DMS114 treated with DMSO at 0.1 percent for 48 hours (cell line): ENCODE data around the gene CD300C.
A peak's percentile ranks its signal among the peaks of the same experiment; 100 is the strongest.
"Not testable (repeated sequence)": the region's sequence is repeated elsewhere in the genome, so short reads cannot be mapped to it uniquely, and the experiment has no call there.

Experiments used
- DNase-seq: peaks from one replicate; lab custom pipeline; 2025; ENCODE audit not compliant: unreplicated experiment; lab: John Stamatoyannopoulos, UW

The CD300C gene

GRCh38 chr17:74514632-74515334 is 31.1 kb downstream of the CD300C start:
- DNase-seq = no peak

- peak; percentile 34 for DNase-seq
Observed at GRCh38 chr17:74513987-74514631, 31.8 kb downstream of the CD300C start.

GRCh38 chr17:74512624-74513091 is 33.3 kb downstream of the CD300C start:
- no peak for DNase-seq

DNA sequence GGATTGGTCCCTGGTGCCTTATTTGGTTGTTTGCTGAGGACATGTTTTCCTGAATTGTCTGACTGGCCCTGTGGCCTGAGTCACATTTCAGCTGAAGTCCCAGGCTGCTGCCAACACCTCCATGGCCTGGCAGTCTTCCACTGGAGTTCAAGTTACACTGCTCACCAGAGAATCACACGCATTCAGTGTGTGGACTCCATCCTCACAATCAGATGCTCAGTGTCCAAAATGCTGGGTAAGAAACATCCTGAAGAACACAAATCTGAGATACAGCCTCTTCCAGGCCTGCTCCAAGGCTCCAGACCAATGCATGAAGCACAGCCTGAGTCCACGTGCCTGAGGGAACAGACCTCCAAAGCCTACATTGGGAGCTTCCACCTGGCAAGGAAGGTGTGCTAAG is 33.9 kb downstream of the CD300C start:
- no peak for DNase-seq

DNA sequence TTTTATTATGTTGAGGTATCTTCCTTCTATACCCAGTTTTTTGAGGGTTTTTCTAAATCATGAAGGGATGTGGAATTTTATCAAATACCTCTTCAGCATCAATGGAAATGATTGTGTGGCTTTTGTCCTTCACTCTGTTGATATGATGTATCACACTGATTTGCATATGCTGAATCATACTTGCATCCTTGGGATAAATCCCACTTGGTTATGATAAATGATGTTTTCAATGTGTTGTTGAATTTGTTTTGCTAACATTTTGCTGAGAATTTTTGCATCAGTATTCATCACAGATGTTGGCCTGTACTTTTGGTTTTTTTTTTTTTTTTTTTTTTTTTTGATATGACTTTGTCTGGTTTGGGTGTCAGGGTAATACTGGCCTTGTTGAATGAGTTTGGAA is 37.8 kb downstream of the CD300C start:
- DNase-seq = no peak

DNA sequence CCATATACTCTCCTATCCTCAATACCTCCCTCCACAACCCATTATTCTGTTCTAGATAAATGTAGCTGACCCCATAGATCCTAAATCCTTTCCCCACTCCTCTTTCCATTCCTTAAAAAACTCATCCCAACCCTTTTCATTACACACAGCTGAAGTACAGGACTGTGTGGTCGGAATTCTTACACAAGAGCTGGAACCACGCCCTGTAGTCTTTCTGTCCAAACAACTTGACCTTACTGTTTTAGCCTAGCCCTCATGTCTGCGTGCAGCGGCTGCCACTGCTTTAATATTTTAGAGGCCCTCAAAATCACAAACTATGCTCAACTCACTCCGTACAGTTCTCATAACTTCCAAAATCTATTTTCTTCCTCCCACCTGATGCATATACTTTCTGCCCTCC is 42.0 kb downstream of the CD300C start:
- DNase-seq = not testable (repeated sequence)

GRCh38 chr17:74502861-74503260 is 43.1 kb downstream of the CD300C start:
- no peak for DNase-seq

- DNase-seq = no peak
Observed at GRCh38 chr17:74499992-74500391, 45.9 kb downstream of the CD300C start.

DNA sequence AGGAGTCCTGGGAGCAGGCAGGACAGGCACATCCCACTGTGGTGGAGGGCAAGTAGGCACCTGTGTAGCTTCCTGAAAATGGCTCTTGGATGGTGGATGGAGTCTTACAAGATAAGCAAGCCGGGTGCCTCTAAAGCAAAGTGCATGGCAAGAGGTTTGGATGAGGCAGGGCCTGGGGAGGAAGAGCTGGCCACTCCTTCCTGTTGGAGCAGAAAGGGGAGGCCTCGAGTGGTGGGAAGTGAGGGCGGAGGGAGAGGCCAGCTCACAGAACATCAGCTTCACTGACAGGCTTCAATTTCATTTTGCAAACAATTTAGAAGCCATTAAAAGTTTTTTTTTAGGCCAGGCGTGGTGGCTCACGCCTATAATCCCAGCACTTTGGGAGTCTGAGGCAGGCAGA is 48.4 kb downstream of the CD300C start:
- no peak for DNase-seq

DNA sequence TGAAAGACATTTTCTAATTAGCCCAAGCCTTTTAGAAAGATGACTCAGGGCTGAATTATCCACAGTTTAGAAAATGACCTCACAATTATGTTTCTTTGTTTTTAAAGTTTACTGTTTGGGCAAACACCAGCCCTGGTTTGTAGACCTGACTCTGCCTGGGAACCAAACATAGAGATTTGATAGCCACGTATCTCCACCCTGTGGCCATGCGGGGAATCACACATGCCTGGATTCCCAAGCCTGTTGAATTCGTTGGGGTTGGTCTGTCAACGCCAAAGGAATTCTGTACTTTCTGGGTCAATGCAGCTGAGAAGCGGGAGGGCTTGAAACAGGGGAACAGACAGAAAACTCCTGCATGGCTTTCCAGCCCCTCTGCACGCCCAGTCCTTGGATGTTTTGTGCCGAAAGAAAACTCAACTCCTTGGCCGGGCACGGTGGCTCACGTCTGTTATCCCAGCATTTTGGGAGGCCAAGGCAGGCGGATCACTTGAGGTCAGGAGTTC is 52.5 kb downstream of the CD300C start:
- DNase-seq = peak; percentile 66

DNA sequence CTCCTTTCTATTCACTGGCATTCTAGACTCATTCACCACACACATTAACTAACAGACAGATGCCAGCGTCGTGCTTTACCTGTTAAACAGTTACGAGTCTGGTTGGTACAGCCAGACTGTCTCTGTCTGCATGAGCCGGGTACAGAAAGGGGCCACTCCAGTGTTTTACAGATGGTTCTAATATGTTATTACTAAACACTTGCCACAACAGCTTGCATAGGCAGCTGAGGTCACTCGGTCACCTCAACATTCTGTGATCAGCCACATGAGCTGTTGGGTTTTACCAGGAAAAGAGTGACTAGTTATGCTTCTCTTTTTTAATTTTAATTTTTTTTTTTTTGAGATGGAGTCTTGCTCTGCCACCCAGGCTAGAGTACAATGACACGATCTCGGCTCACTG is 54.3 kb downstream of the CD300C start:
- no peak for DNase-seq
